Stimulated activated effector memory CD8-positive, alpha-beta T cell treated with anti-CD3 and anti-CD28 coated beads, Interleukin-12 subunit alpha, Interleukin-12 subunit beta, amount 100 ng/mL, for 72 hours (primary cell): ENCODE results near the gene ACOT8.

Source experiments
- ATAC-seq: fragments of 150-1000 bp; cut with Tn5 transposase; 2 replicates; pipeline ENCODE4 v1.10.0; 2021
- DNase-seq, 2 donors: peaks; one replicate each; pipeline ENCODE4 v3.0.0; 2021 to 2022; ENCODE audit warnings: low spot score in 2 of 2
- H3K27ac Mint-ChIP-seq: one replicate; pipeline ENCODE4 v1.8.0; 2022; ENCODE audit warnings: mild to moderate bottlenecking, mixed read lengths
- H3K36me3 Mint-ChIP-seq: one replicate; pipeline ENCODE4 v1.8.0; 2022; ENCODE audit warnings: mild to moderate bottlenecking, mixed read lengths
- H3K4me1 Mint-ChIP-seq: one replicate; pipeline ENCODE4 v1.8.0; 2022; ENCODE audit warnings: mixed read lengths
- H3K4me3 Mint-ChIP-seq: one replicate; pipeline ENCODE4 v1.8.0; 2022; ENCODE audit warnings: mild to moderate bottlenecking, mixed read lengths
- H3K9me3 Mint-ChIP-seq: one replicate; pipeline ENCODE4 v1.8.0; 2022; ENCODE audit warnings: mixed read lengths

ACOT8 gene

DNA sequence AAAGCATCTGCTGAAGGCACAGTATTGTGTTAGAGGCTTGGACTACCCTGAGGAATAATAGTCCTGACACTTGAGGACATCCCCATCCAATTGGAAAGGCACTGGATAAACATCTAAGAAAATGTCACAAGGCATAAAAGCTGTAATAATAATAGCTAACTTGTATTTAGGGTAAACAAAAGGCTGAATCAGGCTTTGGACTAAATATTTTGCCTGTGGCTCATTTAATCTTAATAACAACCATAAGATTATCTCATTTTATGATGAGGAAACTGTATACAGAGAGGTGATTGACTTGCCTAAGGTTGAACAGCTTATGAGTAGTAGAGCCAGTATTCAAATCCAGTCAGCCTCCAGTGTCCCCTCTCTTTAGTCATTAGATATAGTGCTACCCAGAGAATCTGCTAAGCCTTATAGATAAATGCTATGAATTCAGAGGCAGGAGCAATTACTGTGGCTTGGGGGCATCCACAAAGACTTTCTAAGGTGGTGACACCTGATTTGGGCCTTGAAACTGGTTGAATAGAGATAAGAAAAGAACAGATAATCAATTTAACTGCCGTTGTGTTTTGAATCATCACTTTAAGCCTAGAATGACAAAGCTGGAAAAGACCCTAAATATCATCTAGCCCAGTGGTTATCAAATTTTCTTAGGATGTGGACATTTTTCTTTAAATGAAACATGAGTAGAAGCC lies 16.4 kb upstream of the ACOT8 start:
- Mint-ChIP-seq H3K4me3 (no peak overlapping the region), H3K27ac (no peak overlapping the region), H3K36me3 (no peaks in the 10 kb centered on the region), H3K4me1 (no peaks in the 10 kb centered on the region), H3K9me3 (no peaks in the 10 kb centered on the region)
- no peak for DNase-seq
- ATAC-seq, result no peak

DNA sequence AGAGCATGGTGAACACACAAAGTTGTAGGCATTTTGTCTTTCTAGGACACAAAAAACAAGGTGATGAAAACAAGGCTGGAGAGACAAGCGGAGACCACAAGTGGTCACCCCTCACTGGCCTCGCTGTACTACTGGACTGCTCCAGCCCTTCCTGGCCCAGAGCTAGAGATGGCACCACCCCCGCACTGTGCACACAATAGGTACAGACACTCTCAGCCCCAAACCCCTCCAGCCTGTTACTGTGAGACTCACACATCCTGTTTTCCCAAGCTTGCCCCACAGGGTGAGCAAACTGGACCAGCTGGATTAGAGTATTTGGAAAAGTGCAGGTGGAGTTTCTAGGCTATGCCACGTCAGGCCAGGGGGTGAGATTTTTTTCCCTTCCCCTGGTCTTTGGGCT lies 15.4 kb upstream of the ACOT8 start:
- ATAC-seq (no peak), DNase-seq (no peak)
- Mint-ChIP-seq H3K36me3 (no peaks in the 10 kb centered on the region), H3K4me3 (no peak overlapping the region), H3K4me1 (no peaks in the 10 kb centered on the region), H3K27ac (no peak overlapping the region), H3K9me3 (no peaks in the 10 kb centered on the region)

DNA sequence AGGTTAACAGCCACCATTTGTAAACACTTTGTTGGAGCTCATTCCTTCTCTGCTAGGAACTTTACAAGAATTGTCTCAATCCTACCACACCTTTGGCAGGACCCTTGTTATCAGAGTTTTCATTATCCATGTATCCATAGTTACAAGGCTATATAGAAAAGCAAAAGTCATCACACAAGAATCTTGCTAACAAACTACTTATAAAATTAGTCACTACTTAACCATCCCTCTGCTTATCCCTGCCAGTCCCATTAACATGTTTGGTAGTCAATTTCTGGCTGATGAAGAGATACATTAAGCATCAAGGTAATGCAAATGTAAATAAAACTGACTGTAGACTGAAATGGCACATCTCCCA lies 10.6 kb upstream of the ACOT8 start:
- H3K4me3 Mint-ChIP-seq, result no peak overlapping the region
- ATAC-seq, result no peak
- H3K4me1 Mint-ChIP-seq, result no peaks in the 10 kb centered on the region
- H3K27ac Mint-ChIP-seq, result no peak overlapping the region
- H3K36me3 Mint-ChIP-seq, result no peaks in the 10 kb centered on the region
- H3K9me3 Mint-ChIP-seq, result no peaks in the 10 kb centered on the region
- no peak for DNase-seq

DNA sequence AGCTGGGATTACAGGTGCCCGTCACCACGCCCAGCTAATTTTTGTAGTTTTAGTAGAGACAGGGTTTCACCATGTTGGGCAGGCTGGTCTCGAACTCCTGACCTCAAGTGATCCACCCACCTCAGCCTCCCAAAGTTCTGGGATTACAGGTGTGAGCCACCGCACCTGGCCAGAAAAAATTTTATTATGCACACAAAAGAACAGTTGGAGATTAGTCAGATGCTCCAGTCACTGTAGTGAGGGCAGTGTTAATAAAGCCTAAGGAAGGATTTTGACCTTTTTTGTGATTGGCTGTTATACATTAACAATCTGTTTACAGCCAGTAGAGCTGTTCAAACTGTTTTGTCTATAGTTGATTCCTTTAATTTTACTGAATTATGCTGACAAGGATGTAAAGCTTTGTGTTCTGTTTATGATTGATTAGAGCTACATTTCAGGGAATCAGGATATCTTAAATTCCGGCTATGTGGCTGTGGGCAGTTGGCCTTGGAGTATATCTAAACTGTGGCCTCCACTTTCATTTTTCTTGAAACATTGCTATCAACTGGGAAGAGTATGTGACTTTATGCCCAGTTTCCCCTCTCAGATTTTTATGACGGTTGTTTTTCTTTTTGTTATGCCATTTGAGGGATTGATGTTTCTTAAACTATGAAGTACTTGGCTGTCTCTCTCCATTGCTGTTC lies 10.1 kb upstream of the ACOT8 start:
- Mint-ChIP-seq H3K4me3 (no peak overlapping the region), H3K9me3 (no peaks in the 10 kb centered on the region), H3K36me3 (no peaks in the 10 kb centered on the region), H3K4me1 (no peaks in the 10 kb centered on the region), H3K27ac (no peak overlapping the region)
- ATAC-seq, result no peak
- no peak for DNase-seq

DNA sequence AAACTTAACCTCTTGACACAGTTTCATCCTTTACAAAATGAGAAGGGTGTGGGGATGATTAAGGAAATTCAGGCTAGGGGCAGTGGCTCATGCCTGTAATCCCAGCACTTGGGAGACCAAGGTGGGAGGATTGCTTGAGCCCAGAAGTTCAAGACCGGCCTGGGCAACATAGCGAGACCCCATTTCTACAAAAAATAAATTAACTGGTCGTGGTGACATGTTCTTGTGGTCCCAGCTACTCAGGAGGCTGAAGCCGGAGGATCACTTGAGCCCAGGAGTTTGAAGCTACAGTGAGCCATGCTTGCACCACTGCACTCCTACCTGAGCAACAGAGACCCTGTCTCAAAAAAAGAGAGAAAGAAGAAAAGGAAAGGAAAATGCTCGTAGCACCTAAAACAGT lies 9.3 kb upstream of the ACOT8 start:
- no peak overlapping the region for H3K27ac Mint-ChIP-seq
- no peak for DNase-seq
- no peaks in the 10 kb centered on the region for H3K9me3 Mint-ChIP-seq
- ATAC-seq, result no peak
- H3K4me3 Mint-ChIP-seq, result no peak overlapping the region
- no peaks in the 10 kb centered on the region for H3K36me3 Mint-ChIP-seq
- H3K4me1 Mint-ChIP-seq, result no peaks in the 10 kb centered on the region

DNA sequence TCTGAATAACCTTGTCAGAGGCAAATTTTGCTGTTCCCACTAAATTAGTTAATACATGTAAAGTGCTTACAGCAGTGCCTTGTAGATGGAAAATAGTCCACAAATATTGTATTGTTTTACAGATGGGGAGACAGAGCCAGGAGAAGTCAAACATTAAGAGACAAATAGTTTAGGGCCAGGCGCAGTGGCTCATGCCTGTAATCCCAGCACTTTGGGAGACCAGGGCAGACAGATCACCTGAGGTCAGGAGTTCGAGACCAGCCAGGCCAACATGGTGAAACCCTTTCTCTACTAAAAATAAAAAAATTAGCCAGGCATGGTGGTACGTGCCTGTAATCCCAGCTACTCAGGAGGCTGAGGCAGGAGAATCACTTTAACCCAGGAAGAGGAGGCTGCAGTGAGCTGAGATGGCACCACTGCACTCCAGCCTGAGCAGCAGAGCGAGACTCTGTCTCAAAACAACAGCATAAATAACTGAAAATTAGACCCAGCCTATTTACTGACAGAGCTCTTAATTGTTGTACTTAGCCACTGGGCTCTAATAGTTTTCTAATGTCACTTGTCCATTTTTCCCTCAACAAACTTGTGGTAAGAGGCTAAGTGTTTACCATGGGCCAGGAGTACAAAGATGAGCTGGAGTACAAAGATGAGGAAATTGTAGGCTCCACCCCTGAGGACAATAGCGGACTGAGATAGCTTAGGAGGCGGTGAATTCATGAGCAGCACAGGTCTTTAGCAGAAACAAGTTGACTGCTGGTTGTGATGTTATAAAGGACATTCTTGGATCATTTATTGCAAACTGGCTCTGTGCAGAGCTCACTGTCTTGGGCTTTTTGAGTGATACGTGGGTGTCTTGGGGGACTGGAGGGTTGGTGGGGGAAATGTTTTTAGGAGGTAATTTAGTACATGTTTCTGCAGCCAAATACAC lies 6.6 kb upstream of the ACOT8 start:
- Mint-ChIP-seq H3K4me3 (no peak overlapping the region), H3K36me3 (no peaks in the 10 kb centered on the region), H3K27ac (no peak overlapping the region), H3K9me3 (no peaks in the 10 kb centered on the region), H3K4me1 (peaks cover 16% of the 10 kb centered on the region)
- DNase-seq (no peak), ATAC-seq (no peak)

DNA sequence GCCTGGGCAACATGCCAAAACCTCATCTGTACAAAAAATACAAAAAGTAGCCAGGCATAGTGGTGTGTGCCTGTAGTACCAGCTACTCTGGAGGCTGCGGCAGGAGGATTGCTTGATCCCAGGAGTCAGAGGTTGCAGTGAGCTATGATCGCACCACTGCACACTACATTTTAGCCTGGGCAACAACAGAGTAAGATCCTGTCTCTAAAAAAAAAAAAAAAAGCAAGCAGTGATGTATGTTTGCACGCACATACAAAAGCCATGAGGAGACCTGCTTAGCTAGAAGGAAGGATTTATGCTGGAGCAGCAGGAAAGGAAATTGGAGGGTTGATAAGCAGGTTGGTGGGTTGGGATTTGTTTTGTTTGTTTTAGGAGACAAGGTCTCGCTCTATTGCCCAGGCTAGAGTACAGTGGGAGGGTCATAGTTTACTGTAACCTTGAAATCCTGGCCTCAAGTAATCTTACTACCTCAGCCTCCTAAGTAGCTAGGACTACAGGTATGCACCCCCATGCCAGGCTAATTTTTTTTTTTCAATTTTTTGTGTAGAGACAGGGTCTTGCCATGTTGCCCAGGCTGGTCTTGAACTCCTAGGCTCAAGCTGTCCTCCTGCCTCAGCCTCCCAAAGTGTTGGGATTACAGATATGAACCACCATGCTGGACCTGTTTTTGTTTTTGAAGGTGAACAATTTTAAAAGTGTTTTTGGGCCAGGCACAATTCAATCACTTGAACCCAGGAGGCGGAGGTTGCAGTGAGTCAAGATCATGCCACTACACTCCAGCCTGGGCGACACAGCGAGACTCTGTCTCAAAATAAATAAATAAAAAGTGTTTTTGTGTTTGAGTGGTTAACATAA lies 4.3 kb upstream of the ACOT8 start:
- Mint-ChIP-seq H3K36me3 (no peaks in the 10 kb centered on the region), H3K27ac (no peak overlapping the region), H3K9me3 (no peaks in the 10 kb centered on the region), H3K4me3 (no peak overlapping the region), H3K4me1 (peaks cover 30% of the 10 kb centered on the region)
- DNase-seq, result no peak
- no peak for ATAC-seq

DNA sequence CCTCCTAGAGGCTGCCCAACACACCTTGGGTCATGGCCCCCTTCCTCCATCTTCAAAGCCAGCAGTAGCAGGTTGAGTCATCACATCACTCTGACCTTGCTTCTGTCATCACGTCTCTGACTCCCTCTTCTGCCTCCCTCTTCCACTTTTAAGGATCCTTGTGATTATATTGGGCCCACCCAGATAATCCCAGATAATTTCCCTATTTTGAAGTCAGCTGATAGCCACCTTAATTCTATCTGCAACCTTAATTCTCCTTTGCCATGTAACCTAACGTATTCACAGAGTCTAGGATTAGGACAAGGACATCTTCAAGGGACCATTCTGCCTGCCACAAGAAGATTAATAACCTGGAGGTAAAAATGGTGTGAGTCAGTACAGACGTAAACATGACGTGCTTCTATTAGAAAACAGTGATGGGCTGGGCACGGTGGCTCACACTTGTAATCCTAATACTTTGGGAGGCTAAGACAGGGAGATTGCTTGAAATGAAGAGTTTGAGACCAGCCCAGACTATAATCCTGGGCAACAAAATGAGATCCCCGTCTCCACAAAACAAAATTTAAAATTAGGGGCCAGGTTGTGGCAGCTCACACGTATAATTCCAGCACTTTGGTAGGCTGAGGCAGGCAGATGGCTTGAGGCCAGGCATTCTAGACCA lies 3.5 kb upstream of the ACOT8 start:
- ATAC-seq (no peak), DNase-seq (no peak)
- Mint-ChIP-seq H3K36me3 (no peaks in the 10 kb centered on the region), H3K9me3 (no peaks in the 10 kb centered on the region), H3K27ac (no peak overlapping the region), H3K4me3 (no peak overlapping the region), H3K4me1 (peaks cover 36% of the 10 kb centered on the region)

DNA sequence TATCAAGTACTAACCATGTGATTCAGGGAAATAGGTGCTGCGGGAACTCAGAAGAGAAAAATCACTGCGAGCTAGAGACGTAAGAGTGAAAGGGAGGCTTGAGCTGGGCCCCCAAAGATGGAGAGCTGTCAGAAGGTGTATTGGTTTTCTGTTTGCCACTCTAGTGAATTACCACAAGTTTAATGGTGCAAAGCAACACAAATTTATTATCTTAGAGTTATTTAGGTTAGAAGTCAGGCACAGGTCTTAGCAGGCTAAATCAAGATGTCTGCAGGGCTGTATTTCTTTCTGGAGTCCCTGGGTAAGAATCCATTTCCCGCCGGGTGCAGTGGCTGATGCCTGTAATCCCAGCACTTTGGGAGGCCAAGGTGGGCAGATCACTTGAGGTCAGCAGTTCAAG lies 2.7 kb upstream of the ACOT8 start:
- Mint-ChIP-seq H3K9me3 (no peaks in the 10 kb centered on the region), H3K4me1 (peaks cover 36% of the 10 kb centered on the region), H3K36me3 (no peaks in the 10 kb centered on the region), H3K27ac (no peak overlapping the region), H3K4me3 (no peak overlapping the region)
- ATAC-seq, result no peak
- DNase-seq, result no peak

DNA sequence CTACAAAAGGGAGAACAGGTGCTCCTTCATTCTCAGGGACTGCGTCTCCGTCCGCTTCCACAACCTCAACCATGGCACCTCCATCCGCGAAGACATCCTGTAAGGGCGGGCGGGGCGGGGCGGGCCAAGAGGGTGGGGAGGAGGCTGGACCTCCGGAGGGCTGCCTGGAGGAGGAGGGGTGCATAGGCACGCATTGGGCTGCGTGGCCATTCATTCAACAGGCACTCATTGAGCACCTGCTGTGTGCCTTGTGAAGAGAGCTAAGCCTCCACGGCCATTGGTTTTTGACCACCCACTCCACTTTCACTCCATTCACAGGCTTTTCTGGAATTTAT lies 657 bp upstream of the ACOT8 start:
- Mint-ChIP-seq H3K4me3 (peak overlapping the region; percentile 98), H3K4me1 (peaks cover 36% of the 10 kb centered on the region), H3K9me3 (no peaks in the 10 kb centered on the region), H3K36me3 (peaks cover 10% of the 10 kb centered on the region), H3K27ac (peak overlapping the region; percentile 97)
- ATAC-seq (peak; percentile 57), DNase-seq (no peak)

DNA sequence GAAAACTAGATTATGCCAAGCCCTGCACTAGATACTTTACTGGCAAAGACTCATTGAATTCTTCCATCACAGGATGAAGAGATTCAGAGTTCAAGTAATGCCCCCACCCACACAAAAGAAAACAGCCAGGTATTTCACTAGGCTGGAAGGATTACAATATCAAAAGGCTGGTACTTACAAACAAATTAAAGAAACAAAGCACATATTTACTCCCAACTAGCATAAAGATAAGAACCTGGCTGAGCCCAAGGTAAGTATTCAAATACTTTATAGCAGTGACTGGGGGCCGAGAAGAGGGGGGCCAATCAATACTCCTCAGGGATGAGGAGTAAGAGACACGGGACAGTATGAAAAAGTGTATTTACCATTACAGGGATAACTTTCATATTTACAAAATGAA lies 3.7 kb downstream of the ACOT8 start:
- H3K36me3 Mint-ChIP-seq, result peaks cover 29% of the 10 kb centered on the region
- no peaks in the 10 kb centered on the region for H3K9me3 Mint-ChIP-seq
- DNase-seq (no peak), ATAC-seq (no peak)
- no peak overlapping the region for H3K4me3 Mint-ChIP-seq
- peaks cover 26% of the 10 kb centered on the region for H3K4me1 Mint-ChIP-seq
- no peak overlapping the region for H3K27ac Mint-ChIP-seq

DNA sequence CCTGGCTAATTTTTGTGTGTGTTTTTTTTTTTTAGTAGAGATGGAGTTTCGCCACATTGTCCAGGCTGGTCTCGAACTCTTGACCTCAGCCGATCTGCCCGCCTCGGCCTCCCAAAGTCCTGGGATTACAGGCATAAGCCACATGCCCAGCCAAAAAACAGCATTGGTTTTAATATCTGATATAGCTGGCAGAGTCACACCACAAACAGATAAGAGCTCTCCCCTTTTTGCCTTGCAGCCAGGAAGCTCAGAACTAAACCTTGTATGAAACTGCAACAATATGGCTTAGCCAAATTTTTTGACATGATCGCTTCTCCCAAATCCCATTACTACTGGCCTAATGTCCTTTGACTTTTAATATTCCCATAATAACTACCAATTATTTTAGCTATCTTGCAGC lies 4.9 kb downstream of the ACOT8 start:
- no peak overlapping the region for H3K4me3 Mint-ChIP-seq
- no peak overlapping the region for H3K27ac Mint-ChIP-seq
- peaks cover 37% of the 10 kb centered on the region for H3K36me3 Mint-ChIP-seq
- no peaks in the 10 kb centered on the region for H3K9me3 Mint-ChIP-seq
- ATAC-seq, result no peak
- H3K4me1 Mint-ChIP-seq, result peaks cover 14% of the 10 kb centered on the region
- no peak for DNase-seq

DNA sequence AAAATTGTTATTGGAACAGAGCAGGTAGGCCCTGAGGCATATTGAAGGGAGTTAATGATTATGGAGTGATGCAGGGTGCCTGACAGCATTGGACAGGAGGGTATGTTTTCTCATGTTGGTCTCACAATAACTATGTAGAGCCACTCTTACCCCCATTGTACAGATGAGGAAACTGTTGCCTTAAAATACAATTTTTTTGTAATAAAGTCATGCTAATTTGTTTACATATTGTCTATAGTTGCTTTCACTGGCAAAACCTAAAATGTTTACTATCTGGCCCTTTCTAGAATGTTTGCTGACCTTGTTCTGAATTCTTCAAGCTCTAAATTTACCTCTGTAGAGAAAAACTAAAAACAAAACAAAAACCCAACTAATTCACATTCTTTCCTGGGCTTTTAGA lies 5.7 kb downstream of the ACOT8 start:
- no peak for DNase-seq
- peaks cover 13% of the 10 kb centered on the region for H3K4me1 Mint-ChIP-seq
- peaks cover 44% of the 10 kb centered on the region for H3K36me3 Mint-ChIP-seq

DNA sequence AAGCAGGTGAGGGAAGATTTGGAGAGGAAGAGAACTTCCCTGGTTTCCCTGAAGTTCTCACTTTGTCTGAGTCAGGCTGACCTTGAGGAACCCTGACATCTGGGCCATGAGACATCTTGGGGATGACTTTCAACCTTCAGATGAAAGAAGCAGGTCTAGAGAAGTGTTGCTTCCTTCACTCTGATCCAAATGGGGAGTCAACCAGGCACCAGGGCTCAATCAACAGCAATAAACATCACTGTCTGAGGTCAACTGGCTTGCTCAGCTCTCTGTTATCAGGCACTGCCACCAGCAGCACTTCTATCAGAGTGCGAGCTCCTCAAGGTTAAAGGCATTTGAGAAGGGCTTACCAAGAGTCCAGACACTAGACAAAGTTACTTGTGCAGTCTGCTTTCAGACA lies 6.3 kb downstream of the ACOT8 start:
- ATAC-seq (no peak), DNase-seq (no peak)
- Mint-ChIP-seq H3K4me3 (no peak overlapping the region), H3K36me3 (peaks cover 50% of the 10 kb centered on the region), H3K9me3 (no peaks in the 10 kb centered on the region), H3K27ac (peak overlapping the region; percentile 48), H3K4me1 (peaks cover 7% of the 10 kb centered on the region)

More for the DNA sequence above, 5.7 kb downstream of the ACOT8 start:
- Mint-ChIP-seq H3K27ac (no peak overlapping the region), H3K4me3 (no peak overlapping the region), H3K9me3 (no peaks in the 10 kb centered on the region)
- no peak for ATAC-seq

DNA sequence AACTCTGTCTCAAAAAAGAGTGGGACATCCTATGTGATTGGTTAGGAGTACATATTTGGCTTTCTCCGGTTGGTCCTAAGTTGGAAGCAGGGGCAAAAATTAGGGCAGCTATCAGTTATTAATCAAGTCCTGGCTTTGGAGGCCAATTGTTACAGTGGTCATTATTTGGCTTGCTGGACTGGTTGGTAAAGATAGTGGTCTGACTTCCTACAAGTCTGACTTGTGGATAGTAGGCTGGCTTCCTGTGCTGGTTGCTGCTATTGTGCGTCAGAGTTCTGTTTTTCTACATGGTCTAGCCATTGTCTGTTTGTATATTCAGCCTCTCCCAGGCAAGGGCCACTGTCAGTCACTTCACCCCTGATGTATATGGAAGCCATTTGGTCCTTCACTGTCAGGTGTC lies 7.0 kb downstream of the ACOT8 start:
- ATAC-seq, result no peak
- H3K4me1 Mint-ChIP-seq, result peaks cover 6% of the 10 kb centered on the region
- H3K4me3 Mint-ChIP-seq, result no peak overlapping the region
- no peaks in the 10 kb centered on the region for H3K9me3 Mint-ChIP-seq
- H3K36me3 Mint-ChIP-seq, result peaks cover 57% of the 10 kb centered on the region
- no peak for DNase-seq
- peak overlapping the region; percentile 48 for H3K27ac Mint-ChIP-seq
